Subcutaneous abdominal adipose tissue (tissue), 5 donors: ENCODE measurements around the gene ARSA.

Experiments
- H3K27ac ChIP-seq: one replicate; pipeline ENCODE4 v1.7.0; 2013; ENCODE audit warnings: low read depth, mild to moderate bottlenecking, inconsistent platforms, low read length, moderate library complexity
- H3K27me3 ChIP-seq, 5 donors: one replicate each; pipeline ENCODE4 v1.7.0; 2013; ENCODE audit warnings: low read length in 5 of 5, inconsistent platforms in 1 of 5; ENCODE audit not compliant: control insufficient read depth in 5 of 5, insufficient read depth in 4 of 5
- H3K36me3 ChIP-seq, 5 donors: one replicate each; pipeline ENCODE4 v1.7.0; 2013; ENCODE audit warnings: low read length in 5 of 5; ENCODE audit not compliant: control insufficient read depth in 5 of 5, insufficient read depth in 5 of 5
- H3K4me1 ChIP-seq, 5 donors: one replicate each; pipeline ENCODE4 v1.7.0; 2013; ENCODE audit warnings: low read length in 5 of 5, mild to moderate bottlenecking in 3 of 5, moderate library complexity in 1 of 5; ENCODE audit not compliant: control insufficient read depth in 5 of 5, insufficient read depth in 5 of 5
- H3K4me3 ChIP-seq, 5 donors: one replicate each; pipeline ENCODE4 v1.7.0; 2013; ENCODE audit warnings: low read length in 5 of 5, low read depth in 1 of 5
- H3K9ac ChIP-seq, 5 donors: one replicate each; pipeline ENCODE4 v1.7.0; 2013; ENCODE audit warnings: low read length in 5 of 5, mild to moderate bottlenecking in 4 of 5, moderate library complexity in 3 of 5
- H3K9me3 ChIP-seq, 5 donors: one replicate each; pipeline ENCODE4 v1.7.0; 2013; ENCODE audit warnings: low read length in 5 of 5; ENCODE audit not compliant: control insufficient read depth in 5 of 5
- donor health status: healthy.
- donor health status: healthy.
- donor health status: healthy.
- donor health status: healthy.
- donor health status: healthy.

The ARSA gene

DNA sequence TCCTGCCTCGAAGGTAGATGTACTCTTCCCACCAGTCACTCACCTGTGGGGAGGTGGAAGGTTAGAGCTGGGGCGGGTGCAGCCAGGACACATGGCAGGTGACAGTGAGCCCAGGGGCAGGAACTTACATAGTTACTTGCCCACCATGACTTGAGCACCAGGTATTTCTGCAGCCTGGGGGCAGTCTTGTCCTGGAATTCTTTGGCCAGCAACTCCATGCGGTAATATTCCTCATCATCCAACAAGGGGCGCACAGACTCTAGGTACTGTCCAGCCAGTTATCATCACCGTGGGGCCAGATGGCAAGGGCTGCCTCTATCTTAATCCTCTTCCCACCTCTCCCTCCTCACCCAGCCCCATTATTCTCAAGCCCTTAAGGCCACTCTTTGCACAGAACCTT, 51.9 kb downstream of the ARSA start:
- Histone ChIP-seq H3K4me1 (peaks cover 4 to 40% (median 26%) of the 10 kb centered on the region in 5 donors), H3K27ac (no peak overlapping the region), H3K9me3 (no peaks in the 10 kb centered on the region), H3K4me3 (no peak overlapping the region), H3K27me3 (no peaks in the 10 kb centered on the region), H3K9ac (no peak overlapping the region), H3K36me3 (peaks cover 0 to 47% (median 10%) of the 10 kb centered on the region in 5 donors)

DNA sequence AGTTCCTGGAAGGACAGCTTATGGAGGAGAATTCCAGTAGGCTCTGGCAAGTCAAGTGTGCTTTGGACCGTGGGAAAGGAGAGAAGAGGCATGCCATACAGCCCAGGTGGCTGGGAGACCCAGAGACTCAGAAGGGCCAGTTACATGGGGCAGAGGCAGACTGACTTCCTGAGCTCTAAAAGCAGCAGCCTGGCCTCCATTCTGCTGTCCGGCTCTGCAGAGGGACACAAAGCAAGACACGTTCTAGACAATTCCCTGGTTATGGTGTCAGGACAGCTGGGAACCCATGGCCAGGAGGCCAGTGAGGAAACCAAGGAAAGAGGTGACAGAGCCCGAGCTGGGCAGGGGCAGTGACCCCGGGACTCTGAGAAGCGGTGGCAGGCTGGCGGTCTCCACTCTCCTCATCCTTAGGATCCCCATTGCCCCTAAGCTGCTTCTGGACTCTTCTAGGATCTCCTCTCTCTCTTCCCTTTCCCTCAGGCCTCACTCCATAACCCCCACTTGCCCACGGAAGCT, 52.5 kb downstream of the ARSA start:
- H3K27me3 ChIP-seq, result no peaks in the 10 kb centered on the region
- H3K4me3 ChIP-seq, result no peak overlapping the region
- H3K36me3 ChIP-seq, result peaks cover 0 to 51% (median 15%) of the 10 kb centered on the region in 5 donors
- no peak overlapping the region for H3K9ac ChIP-seq
- no peaks in the 10 kb centered on the region for H3K9me3 ChIP-seq
- H3K27ac ChIP-seq, result no peak overlapping the region
- peaks cover 4 to 45% (median 32%) of the 10 kb centered on the region in 5 donors for H3K4me1 ChIP-seq
